ENCODE measurements around the gene KIF1A. TPM values are rescaled to one million over a fixed set of nuclear protein-coding genes. Genes with fewer than 3 reads are reported as not detected.

Gene KIF1A
- total RNA-seq, 2 donors from 2014 or later: 18.9 to 55.8 TPM

GRCh38 chr2:240712121-240712520 is 107.9 kb downstream of the KIF1A start:
- Histone ChIP-seq H3K27me3 (replicated peaks; ENCODE audit: insufficient read depth) (no peaks in the 10 kb centered on the region), H3K36me3 (no peaks in the 10 kb centered on the region), H3K4me1 (replicated peaks) (no peaks in the 10 kb centered on the region), H3K27ac (no peak overlapping the region), H3K4me3 (no peak overlapping the region), H3K9me3 (no peaks in the 10 kb centered on the region)
- DNase-seq (ENCODE audit: low spot score): no peak
- TF ChIP-seq POLR2AphosphoS5 (IDR thresholded peaks at IDR 0.05) (no peak), CTCF (IDR thresholded peaks at IDR 0.05) (no peak), POLR2A (IDR thresholded peaks at IDR 0.05) (no peak)
- 92% methylated on average over 9 of the region's 9 CpGs for WGBS
- intact Hi-C loops (cut with DNase I): no loop called here

- intact Hi-C loops (cut with DNase I): no loop called here
- H3K4me3 ChIP-seq: no peak overlapping the region
- no peaks in the 10 kb centered on the region for H3K4me1 ChIP-seq (replicated peaks)
- 84% methylated on average over 5 of the region's 5 CpGs for whole genome bisulfite sequencing
- no peak overlapping the region for H3K27ac ChIP-seq
- H3K27me3 ChIP-seq (replicated peaks; ENCODE audit: insufficient read depth): no peaks in the 10 kb centered on the region
- no peak for DNase-seq (ENCODE audit: low spot score)
- no peaks in the 10 kb centered on the region for H3K9me3 ChIP-seq
- no peaks in the 10 kb centered on the region for H3K36me3 ChIP-seq
- no peak for TF ChIP-seq POLR2A (IDR thresholded peaks at IDR 0.05)
- TF ChIP-seq POLR2AphosphoS5 (IDR thresholded peaks at IDR 0.05): no peak
- no peak for TF ChIP-seq CTCF (IDR thresholded peaks at IDR 0.05)
These were observed 108.3 kb downstream of the KIF1A start for GRCh38 chr2:240711701-240712100.

- H3K36me3 ChIP-seq: no peaks in the 10 kb centered on the region
- H3K27ac ChIP-seq: no peak overlapping the region
- WGBS: 79% methylated on average over 4 of the region's 9 CpGs
- no peaks in the 10 kb centered on the region for H3K27me3 ChIP-seq (replicated peaks; ENCODE audit: insufficient read depth)
- no peak for DNase-seq (ENCODE audit: low spot score)
- TF ChIP-seq CTCF (IDR thresholded peaks at IDR 0.05) (no peak), POLR2AphosphoS5 (IDR thresholded peaks at IDR 0.05) (no peak), POLR2A (IDR thresholded peaks at IDR 0.05) (no peak)
- H3K4me3 ChIP-seq: no peak overlapping the region
- no peaks in the 10 kb centered on the region for H3K4me1 ChIP-seq (replicated peaks)
- no peaks in the 10 kb centered on the region for H3K9me3 ChIP-seq
- intact Hi-C loops (cut with DNase I): no loop called here
These were observed 108.7 kb downstream of the KIF1A start for GRCh38 chr2:240711296-240711695.

- no peak for DNase-seq (ENCODE audit: low spot score)
- no peaks in the 10 kb centered on the region for H3K4me1 ChIP-seq (replicated peaks)
- TF ChIP-seq CTCF (IDR thresholded peaks at IDR 0.05) (no peak), POLR2AphosphoS5 (IDR thresholded peaks at IDR 0.05) (no peak), POLR2A (IDR thresholded peaks at IDR 0.05) (no peak)
- no peaks in the 10 kb centered on the region for H3K9me3 ChIP-seq
- no peaks in the 10 kb centered on the region for H3K36me3 ChIP-seq
- WGBS: 78% methylated on average over 7 of the region's 7 CpGs
- no peak overlapping the region for H3K27ac ChIP-seq
- no peak overlapping the region for H3K4me3 ChIP-seq
- intact Hi-C loops (cut with DNase I): loop anchor here (10.0 kb wide), 1 partner anchor 194 kb away; no protein-coding TSS in a partner anchor
- H3K27me3 ChIP-seq (replicated peaks; ENCODE audit: insufficient read depth): no peaks in the 10 kb centered on the region
These were observed 111.6 kb downstream of the KIF1A start for GRCh38 chr2:240708457-240708856.

GRCh38 chr2:240707821-240708220 is 112.2 kb downstream of the KIF1A start:
- TF ChIP-seq POLR2A (IDR thresholded peaks at IDR 0.05) (no peak), POLR2AphosphoS5 (IDR thresholded peaks at IDR 0.05) (no peak), CTCF (IDR thresholded peaks at IDR 0.05) (no peak)
- Histone ChIP-seq H3K36me3 (no peaks in the 10 kb centered on the region), H3K4me3 (no peak overlapping the region), H3K9me3 (no peaks in the 10 kb centered on the region), H3K27me3 (replicated peaks; ENCODE audit: insufficient read depth) (no peaks in the 10 kb centered on the region), H3K4me1 (replicated peaks) (no peaks in the 10 kb centered on the region), H3K27ac (no peak overlapping the region)
- intact Hi-C loops (cut with DNase I): loop anchor here (10.0 kb wide), 1 partner anchor 193 kb away; no protein-coding TSS in a partner anchor
- DNase-seq (ENCODE audit: low spot score): no peak
- WGBS: 37% methylated on average over 10 of the region's 10 CpGs
